Astrocyte of the spinal cord (primary cell): ENCODE measurements around the gene HOXA1.

Experiments used
- DNase-seq: peaks from one replicate; pipeline ENCODE4 v3.0.0; 2011; ENCODE audit warnings: low read depth, low spot score
- H3K4me3 ChIP-seq: 2 replicates; pipeline ENCODE4 v1.5.1; 2011; ENCODE audit warnings: low read depth, mild to moderate bottlenecking, low read length, moderate library complexity
- CTCF ChIP-seq: IDR thresholded peaks from 2 replicates; pipeline ENCODE4 v1.5.1; 2012; ENCODE audit warnings: low read depth, mild to moderate bottlenecking, low read length, inconsistent platforms
- in situ Hi-C: cut with HindIII; loops from 2 replicates; pipeline ENCODE4 v1.10.0; 2017; ENCODE audit warnings: low sequenced_read_pairs

The HOXA1 gene

GRCh38 chr7:27066148-27066547 is 29.7 kb downstream of the HOXA1 start:
- in situ Hi-C loops = no loop called here
- peak; percentile 78 for DNase-seq
- H3K4me3 ChIP-seq = no peak overlapping the region
- no peak for TF ChIP-seq CTCF

DNA sequence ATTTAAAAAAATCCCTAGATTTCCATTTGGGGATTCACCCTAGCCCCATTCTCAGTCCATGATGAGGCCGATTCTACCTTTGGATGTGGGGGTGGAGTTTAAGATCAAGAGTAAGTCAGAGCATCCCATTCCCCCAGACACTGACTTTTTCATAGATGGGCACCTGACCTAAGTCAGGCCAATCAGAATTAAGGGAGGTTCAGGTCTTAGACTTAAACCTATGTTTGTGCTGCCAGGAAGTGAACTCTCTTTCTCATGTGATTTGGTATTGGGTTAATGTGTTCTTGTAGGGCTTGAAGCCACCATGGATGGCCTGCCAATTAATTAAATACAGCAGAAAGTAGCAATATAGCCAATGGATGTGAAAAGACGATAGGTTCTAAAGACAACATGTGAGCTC is 30.1 kb downstream of the HOXA1 start:
- TF ChIP-seq CTCF = no peak
- in situ Hi-C loops = no loop called here
- H3K4me3 ChIP-seq = no peak overlapping the region
- no peak for DNase-seq

DNA sequence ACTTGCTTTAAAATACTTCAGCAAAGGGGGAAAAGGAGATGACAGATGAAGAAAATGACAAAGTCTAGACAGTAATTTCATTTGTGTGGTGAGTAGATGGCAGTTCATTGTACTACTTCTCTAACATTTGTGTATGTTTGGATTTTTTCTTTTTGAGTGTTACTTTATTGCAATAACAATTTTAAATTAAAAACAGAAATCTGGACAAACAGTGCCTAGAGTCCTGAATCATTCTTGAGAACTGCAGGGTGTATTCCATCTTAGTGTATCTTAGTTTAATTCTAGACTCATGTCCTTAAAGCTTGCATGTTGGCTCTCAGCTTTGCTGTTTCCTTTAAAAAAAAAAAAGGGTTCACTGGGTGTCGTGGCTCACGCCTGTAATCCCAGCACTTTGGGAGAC is 31.1 kb downstream of the HOXA1 start:
- TF ChIP-seq CTCF = no peak
- no peak overlapping the region for H3K4me3 ChIP-seq
- DNase-seq = no peak
- in situ Hi-C loops = no loop called here

DNA sequence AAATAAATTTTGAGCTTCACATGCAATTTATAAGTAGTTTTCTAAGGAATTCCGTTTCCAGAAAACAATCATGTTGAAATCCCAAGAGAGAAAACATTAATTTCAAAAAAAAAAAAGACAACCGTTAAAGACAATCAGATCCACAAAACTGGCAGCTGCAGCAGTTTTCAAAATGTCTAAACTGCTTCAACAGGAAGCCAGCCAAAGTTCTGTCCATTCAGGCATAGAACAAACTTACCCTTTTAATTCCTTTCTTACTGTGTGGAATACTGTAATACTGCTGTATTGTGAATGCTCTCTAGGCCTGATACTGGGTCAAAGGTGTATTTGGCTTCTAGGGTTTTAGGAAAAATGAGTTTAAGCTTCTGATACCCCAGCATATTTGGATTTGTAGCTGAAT is 31.6 kb downstream of the HOXA1 start:
- in situ Hi-C loops = no loop called here
- no peak for TF ChIP-seq CTCF
- DNase-seq = peak; percentile 40
- H3K4me3 ChIP-seq = no peak overlapping the region

GRCh38 chr7:27062946-27063345 is 32.9 kb downstream of the HOXA1 start:
- no peak overlapping the region for H3K4me3 ChIP-seq
- no peak for DNase-seq
- in situ Hi-C loops = no loop called here
- no peak for TF ChIP-seq CTCF

- TF ChIP-seq CTCF = no peak
- H3K4me3 ChIP-seq = no peak overlapping the region
- in situ Hi-C loops = no loop called here
- DNase-seq = no peak
These were observed 42.6 kb downstream of the HOXA1 start for GRCh38 chr7:27053153-27053552.

DNA sequence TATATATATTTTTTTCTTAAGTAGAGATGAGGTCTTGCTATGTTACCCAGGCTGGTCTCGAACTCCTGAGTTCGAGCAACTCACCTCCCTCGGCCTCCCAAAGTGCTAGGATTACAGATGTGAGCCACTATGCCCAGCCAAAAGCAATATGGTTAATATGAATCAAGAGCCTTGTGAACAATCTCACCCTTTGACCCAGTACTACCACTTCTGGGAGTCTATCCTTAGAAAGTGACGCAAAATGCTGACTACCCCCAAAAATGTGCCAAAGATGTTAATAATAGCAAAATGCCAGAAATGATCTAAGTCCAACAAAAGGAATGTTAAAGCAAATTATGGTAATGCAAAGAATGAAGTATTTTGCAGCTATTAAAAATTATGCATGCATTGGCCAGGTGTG is 44.3 kb downstream of the HOXA1 start:
- no peak for TF ChIP-seq CTCF
- no peak for DNase-seq
- in situ Hi-C loops = no loop called here
- H3K4me3 ChIP-seq = no peak overlapping the region
